HCT116 (cell line): ENCODE results near the gene SLC22A2.

Experiments
- EZH2phosphoT487 ChIP-seq: fragments of 200-600 bp; IDR thresholded peaks from 2 replicates; pipeline ENCODE4 v1.6.1; 2018; ENCODE audit warnings: antibody characterized with exemption, borderline replicate concordance
- POLR2A ChIP-seq: IDR thresholded peaks from 2 replicates; pipeline ENCODE4 v1.7.0; 2011; ENCODE audit warnings: borderline replicate concordance; ENCODE audit not compliant: insufficient read depth, insufficient read length; ENCODE audit errors: extremely low read depth
- TF ChIP-seq, protein P1 (sequence below), 3 experiments: fragments of 200-600 bp in 1 of 3; sonication (generic) in 1 of 3; IDR thresholded peaks in 2 of 3; conservative IDR thresholded peaks in 1 of 3; 2 replicates each; pipeline ENCODE4 v1.5.1; 2012 to 2017; ENCODE audit warnings: low read depth in 2 of 3, low read length in 2 of 3, antibody characterized with exemption in 1 of 3, borderline replicate concordance in 1 of 3, control low read depth in 1 of 3, mild to moderate bottlenecking in 1 of 3, mixed read lengths in 1 of 3, mixed run types in 1 of 3, moderate library complexity in 1 of 3; ENCODE audit not compliant: insufficient read depth in 1 of 3
- TF ChIP-seq, protein P2 (sequence below): IDR thresholded peaks from 2 replicates; pipeline ENCODE4 v1.6.1; 2012; ENCODE audit warnings: low read depth

DNA sequence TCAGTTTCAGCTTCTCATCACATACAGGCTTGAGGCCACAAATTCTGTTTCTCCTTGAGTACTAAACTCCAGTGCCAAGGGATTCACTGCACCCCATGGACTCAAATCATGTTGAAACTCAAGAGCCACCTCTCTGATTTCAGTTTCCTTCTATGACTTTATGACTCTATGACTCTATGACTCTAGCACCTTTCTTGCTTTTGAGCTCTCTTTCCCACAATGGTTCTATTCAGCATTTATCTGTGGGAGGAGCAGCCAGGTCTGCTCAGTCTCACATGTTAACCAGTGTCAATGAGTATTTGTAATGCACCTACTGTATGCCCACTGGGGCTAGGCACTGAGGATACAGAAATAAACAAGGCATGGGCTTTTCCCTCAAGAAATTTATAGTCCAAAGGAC is 14.6 kb upstream of the SLC22A2 start:
- TF ChIP-seq EZH2phosphoT487 = no peak
- TF ChIP-seq, protein P1, sequence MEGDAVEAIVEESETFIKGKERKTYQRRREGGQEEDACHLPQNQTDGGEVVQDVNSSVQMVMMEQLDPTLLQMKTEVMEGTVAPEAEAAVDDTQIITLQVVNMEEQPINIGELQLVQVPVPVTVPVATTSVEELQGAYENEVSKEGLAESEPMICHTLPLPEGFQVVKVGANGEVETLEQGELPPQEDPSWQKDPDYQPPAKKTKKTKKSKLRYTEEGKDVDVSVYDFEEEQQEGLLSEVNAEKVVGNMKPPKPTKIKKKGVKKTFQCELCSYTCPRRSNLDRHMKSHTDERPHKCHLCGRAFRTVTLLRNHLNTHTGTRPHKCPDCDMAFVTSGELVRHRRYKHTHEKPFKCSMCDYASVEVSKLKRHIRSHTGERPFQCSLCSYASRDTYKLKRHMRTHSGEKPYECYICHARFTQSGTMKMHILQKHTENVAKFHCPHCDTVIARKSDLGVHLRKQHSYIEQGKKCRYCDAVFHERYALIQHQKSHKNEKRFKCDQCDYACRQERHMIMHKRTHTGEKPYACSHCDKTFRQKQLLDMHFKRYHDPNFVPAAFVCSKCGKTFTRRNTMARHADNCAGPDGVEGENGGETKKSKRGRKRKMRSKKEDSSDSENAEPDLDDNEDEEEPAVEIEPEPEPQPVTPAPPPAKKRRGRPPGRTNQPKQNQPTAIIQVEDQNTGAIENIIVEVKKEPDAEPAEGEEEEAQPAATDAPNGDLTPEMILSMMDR (IDR thresholded peaks at IDR 0.05 in 2 of 3, conservative IDR thresholded peaks at IDR 0.05 in 1 of 3; ENCODE audit: borderline replicate concordance in 1 of 3, insufficient read depth in 1 of 3, low read depth in 2 of 3, low read length in 2 of 3) = no peak
- TF ChIP-seq, protein P2, sequence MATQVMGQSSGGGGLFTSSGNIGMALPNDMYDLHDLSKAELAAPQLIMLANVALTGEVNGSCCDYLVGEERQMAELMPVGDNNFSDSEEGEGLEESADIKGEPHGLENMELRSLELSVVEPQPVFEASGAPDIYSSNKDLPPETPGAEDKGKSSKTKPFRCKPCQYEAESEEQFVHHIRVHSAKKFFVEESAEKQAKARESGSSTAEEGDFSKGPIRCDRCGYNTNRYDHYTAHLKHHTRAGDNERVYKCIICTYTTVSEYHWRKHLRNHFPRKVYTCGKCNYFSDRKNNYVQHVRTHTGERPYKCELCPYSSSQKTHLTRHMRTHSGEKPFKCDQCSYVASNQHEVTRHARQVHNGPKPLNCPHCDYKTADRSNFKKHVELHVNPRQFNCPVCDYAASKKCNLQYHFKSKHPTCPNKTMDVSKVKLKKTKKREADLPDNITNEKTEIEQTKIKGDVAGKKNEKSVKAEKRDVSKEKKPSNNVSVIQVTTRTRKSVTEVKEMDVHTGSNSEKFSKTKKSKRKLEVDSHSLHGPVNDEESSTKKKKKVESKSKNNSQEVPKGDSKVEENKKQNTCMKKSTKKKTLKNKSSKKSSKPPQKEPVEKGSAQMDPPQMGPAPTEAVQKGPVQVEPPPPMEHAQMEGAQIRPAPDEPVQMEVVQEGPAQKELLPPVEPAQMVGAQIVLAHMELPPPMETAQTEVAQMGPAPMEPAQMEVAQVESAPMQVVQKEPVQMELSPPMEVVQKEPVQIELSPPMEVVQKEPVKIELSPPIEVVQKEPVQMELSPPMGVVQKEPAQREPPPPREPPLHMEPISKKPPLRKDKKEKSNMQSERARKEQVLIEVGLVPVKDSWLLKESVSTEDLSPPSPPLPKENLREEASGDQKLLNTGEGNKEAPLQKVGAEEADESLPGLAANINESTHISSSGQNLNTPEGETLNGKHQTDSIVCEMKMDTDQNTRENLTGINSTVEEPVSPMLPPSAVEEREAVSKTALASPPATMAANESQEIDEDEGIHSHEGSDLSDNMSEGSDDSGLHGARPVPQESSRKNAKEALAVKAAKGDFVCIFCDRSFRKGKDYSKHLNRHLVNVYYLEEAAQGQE = no peak
- TF ChIP-seq POLR2A = no peak
